K562 (cell line): ENCODE results near the gene ANO9. TPM values are rescaled to one million over a fixed set of nuclear protein-coding genes. Genes with fewer than 3 reads are reported as not detected.

Source experiments
- ATF7 ChIP-seq: fragments of 450-650 bp; IDR thresholded peaks from 2 replicates; pipeline ENCODE4 v1.7.1; 2014; ENCODE audit warnings: mild to moderate bottlenecking, moderate library complexity
- BCL6 ChIP-seq: fragments of 250-450 bp; sonication (Bioruptor Pico); IDR thresholded peaks from 2 replicates; pipeline ENCODE4 v1.4.0; 2020
- E2F8 ChIP-seq: fragments of 450-650 bp; IDR thresholded peaks from 2 replicates; pipeline ENCODE4 v1.7.1; 2018; ENCODE audit warnings: mild to moderate bottlenecking, low read depth; ENCODE audit not compliant: partially characterized antibody
- ETS1 ChIP-seq: conservative IDR thresholded peaks from 2 replicates; pipeline ENCODE4 v1.6.1; 2011; ENCODE audit warnings: low read depth, mild to moderate bottlenecking, low read length; ENCODE audit not compliant: control insufficient read depth
- GMEB1 ChIP-seq: fragments of 250-450 bp; sonication (Bioruptor Pico); IDR thresholded peaks from 2 replicates; pipeline ENCODE4 v1.4.0; 2020; ENCODE audit warnings: mild to moderate bottlenecking
- HNRNPL ChIP-seq: fragments of 200-400 bp; formaldehyde crosslinking; IDR thresholded peaks from 2 replicates; pipeline ENCODE4 v1.6.1; 2017; ENCODE audit warnings: low read depth, mild to moderate bottlenecking, low read length
- THRB ChIP-seq: fragments of 450-650 bp; formaldehyde crosslinking; conservative IDR thresholded peaks from 2 replicates; pipeline ENCODE4 v1.4.0; 2022; ENCODE audit warnings: mild to moderate bottlenecking, missing genetic modification characterization
- polyA plus RNA-seq, 8 experiments: library from polyadenylated mRNA; depleted of rRNA in 4 of 8; stranded (reverse) in 5 of 8; unstranded in 3 of 8; fragments of >200 nt; fragmentation: Nextera tagmentation in 2 of 8; fragmentation: Illumina TruSeq in 1 of 8; extraction: Ambion mirVana in 2 of 8; extraction: Trizol in 1 of 8; gene quantifications; 2 replicates each; pipeline versions ENCODE4 v1.2.1 to v1.2.3, GENCODE V29; 2011 to 2014; ENCODE audit warnings: inconsistent platforms in 1 of 8, missing spikeins in 1 of 8
- total RNA-seq, 7 experiments: library from RNA; depleted of rRNA in 6 of 7; stranded (reverse); fragments of >200 nt in 6 of 7; fragmentation: Illumina TruSeq in 2 of 7; extraction: Trizol in 2 of 7; gene quantifications; 2 replicates each; pipeline versions ENCODE4 v1.2.1 to v1.2.3, GENCODE V29; 2011 to 2021; ENCODE audit warnings: low replicate concordance in 1 of 7
- TF ChIP-seq, protein P1 (sequence below): sonication (generic); formaldehyde crosslinking; IDR thresholded peaks from 2 replicates; pipeline ENCODE4 v1.8.0; 2022; ENCODE audit warnings: mild to moderate bottlenecking, missing genetic modification reagents
- TF ChIP-seq, protein P2 (sequence below), 2 experiments: fragments of 450-650 bp in 1 of 2; sonication (generic) in 1 of 2; formaldehyde crosslinking in 1 of 2; IDR thresholded peaks in 1 of 2; conservative IDR thresholded peaks in 1 of 2; 2 replicates each; pipeline versions ENCODE4 v1.6.1 to v1.8.1; 2016 to 2023; ENCODE audit warnings: mild to moderate bottlenecking in 2 of 2, moderate library complexity in 2 of 2, inconsistent platforms in 1 of 2, missing genetic modification reagents in 1 of 2

ANO9 gene
- total and polyA plus RNA-seq, 9 of the 15 experiments (the other 6 are each of a cell fraction or from before 2014, with no cell fraction given): 0.20 to 14.5 (median 4.5) TPM

DNA sequence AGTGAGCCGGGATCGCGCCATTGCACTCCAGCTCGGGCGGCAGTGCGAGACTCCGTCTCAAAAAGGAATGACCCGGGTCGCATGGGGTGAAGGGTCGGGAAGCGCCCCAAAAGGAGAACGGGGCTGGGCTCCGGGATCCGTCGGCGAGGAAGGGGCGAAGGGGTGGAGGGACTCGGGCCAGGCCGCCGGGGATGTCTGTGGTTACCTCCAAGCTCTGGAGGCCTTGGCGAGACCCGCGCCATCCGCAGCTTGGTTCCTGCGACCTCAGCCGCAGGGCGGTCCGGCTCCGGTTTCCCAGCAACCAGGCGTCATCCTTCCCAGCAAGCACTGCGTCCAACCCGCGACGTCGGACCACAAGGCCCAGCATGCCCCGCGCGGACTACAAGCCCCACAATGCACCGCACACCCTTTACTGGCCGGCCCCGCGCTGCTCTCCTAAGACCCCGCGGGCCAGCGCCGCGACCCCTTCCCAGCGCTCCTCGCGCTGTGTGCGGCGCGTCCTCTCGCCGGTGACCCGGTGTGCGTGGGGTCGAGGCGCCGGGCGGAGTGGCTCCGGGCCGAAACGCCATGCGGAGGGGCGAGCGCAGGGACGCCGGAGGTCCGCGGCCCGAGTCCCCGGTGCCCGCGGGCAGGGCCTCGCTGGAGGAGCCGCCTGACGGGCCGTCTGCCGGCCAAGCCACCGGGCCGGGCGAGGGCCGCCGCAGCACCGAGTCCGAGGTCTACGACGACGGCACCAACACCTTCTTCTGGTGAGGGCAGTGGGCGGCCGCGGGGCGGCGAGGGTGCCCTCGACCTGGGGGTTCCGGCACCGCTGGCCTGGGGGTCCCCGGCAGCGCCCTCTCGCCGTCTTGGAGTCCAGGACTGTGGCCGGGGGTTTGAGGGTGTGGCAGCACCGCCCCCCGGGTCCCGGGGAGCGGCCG lies 8.3 kb upstream of the ANO9 start, which contains the start of gene PTDSS2 (continued):
- TF ChIP-seq ETS1 (peak; percentile 93; the same call in 1 of the 2 replicates), ATF7 (peak; percentile 74), E2F8 (no peak), HNRNPL (peak; percentile 47; the same call in 1 of the 2 replicates), GMEB1 (peak; percentile 95), BCL6 (CRISPR knock-in tag) (no peak), THRB (CRISPR knock-in tag) (no peak)
- TF ChIP-seq, protein P1, sequence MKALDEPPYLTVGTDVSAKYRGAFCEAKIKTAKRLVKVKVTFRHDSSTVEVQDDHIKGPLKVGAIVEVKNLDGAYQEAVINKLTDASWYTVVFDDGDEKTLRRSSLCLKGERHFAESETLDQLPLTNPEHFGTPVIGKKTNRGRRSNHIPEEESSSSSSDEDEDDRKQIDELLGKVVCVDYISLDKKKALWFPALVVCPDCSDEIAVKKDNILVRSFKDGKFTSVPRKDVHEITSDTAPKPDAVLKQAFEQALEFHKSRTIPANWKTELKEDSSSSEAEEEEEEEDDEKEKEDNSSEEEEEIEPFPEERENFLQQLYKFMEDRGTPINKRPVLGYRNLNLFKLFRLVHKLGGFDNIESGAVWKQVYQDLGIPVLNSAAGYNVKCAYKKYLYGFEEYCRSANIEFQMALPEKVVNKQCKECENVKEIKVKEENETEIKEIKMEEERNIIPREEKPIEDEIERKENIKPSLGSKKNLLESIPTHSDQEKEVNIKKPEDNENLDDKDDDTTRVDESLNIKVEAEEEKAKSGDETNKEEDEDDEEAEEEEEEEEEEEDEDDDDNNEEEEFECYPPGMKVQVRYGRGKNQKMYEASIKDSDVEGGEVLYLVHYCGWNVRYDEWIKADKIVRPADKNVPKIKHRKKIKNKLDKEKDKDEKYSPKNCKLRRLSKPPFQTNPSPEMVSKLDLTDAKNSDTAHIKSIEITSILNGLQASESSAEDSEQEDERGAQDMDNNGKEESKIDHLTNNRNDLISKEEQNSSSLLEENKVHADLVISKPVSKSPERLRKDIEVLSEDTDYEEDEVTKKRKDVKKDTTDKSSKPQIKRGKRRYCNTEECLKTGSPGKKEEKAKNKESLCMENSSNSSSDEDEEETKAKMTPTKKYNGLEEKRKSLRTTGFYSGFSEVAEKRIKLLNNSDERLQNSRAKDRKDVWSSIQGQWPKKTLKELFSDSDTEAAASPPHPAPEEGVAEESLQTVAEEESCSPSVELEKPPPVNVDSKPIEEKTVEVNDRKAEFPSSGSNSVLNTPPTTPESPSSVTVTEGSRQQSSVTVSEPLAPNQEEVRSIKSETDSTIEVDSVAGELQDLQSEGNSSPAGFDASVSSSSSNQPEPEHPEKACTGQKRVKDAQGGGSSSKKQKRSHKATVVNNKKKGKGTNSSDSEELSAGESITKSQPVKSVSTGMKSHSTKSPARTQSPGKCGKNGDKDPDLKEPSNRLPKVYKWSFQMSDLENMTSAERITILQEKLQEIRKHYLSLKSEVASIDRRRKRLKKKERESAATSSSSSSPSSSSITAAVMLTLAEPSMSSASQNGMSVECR (CRISPR knock-in tag): peak; percentile 84
- TF ChIP-seq, protein P2, sequence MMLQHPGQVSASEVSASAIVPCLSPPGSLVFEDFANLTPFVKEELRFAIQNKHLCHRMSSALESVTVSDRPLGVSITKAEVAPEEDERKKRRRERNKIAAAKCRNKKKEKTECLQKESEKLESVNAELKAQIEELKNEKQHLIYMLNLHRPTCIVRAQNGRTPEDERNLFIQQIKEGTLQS (IDR thresholded peaks at IDR 0.05): no peak
- TF ChIP-seq, protein P2 (CRISPR knock-in tag; conservative IDR thresholded peaks at IDR 0.05): no peak
